Measurements from ENCODE around the gene PEX14. TPM values are rescaled to one million over a fixed set of nuclear protein-coding genes. Genes with fewer than 3 reads are reported as not detected.

Gene PEX14
- total RNA-seq, 1 donor from 2014 or later: 28.2 TPM

DNA sequence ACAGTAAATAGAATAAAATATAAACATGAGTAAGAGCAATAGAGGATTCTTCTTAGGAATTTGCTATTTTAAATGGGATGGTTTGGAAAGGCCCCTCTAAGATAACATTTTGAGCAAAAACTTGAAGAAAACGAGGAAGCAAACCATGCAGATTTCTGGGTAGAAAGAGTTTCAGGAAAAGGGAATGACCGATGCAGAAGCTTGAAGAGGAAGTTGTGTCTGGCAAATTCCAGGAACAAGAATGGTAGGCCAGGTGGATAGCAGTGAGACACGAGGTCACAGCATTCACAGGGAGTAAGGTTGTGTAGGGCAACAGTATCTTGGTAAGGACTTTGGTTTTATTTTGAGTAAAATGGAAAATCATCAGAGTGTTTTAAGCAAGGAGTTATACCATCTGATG, 108.9 kb downstream of the PEX14 start:
- no peak for DNase-seq (ENCODE audit: extremely low read depth, low read depth, low spot score)

DNA sequence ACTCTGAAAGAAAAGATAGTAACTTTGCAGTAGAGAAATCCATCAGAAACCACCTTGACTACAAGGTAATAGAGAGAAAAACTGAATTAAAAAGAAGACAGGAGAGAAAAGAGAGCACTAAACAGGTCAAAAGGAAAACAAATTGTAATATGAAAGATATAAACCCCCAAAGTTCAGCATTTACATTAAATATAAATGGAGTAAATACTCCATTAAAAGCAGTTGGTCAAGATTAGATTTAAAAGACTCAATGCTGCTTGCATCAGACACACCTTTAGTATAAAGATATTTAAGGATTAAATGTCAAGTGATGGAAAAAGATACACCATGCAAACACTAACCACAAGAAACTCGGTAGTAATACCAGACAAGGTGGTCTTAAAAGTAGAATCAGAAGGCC, 110.5 kb downstream of the PEX14 start:
- no peak for DNase-seq (ENCODE audit: extremely low read depth, low read depth, low spot score)

DNA sequence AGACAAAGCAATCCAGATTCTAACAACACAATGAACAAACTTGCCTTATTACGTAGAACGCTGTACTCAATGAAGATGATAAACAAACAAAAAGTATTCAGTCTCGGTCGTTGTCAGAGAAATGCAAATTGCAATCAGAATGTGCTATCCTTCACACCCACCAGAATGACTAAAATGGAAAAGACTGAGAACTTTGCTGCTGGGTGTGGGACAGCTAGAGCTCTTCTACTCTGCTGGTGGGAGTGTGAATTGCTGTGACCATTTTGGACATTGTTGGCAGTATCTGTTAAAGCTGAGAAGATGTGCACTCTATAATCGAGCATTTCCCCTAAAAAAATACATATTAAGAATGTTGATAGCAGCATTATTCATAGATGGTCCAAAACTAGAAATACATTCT, 111.4 kb downstream of the PEX14 start:
- DNase-seq (ENCODE audit: extremely low read depth, low read depth, low spot score): no peak

GRCh38 chr1:10588640-10589039, 113.9 kb downstream of the PEX14 start:
- no peak for DNase-seq (ENCODE audit: extremely low read depth, low read depth, low spot score)

DNA sequence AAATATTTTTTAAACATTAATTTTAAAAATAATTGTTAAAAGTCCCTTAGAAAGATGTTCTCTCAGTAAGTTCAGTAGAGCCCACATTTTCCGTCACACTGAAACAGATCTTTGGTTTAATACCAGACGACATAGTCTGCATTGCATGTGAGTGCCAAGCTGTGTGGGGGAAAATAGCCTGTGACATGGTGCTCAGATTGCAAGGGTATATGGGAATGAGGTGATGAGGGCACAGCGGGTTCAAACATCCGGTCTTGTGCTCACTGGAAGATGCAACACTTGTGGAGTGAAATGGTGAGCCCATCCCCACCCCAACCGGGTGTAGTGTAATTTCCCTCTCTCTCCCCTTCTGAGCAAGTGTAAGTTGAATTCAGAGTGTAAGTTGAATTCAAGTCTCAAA, 114.3 kb downstream of the PEX14 start:
- DNase-seq (ENCODE audit: extremely low read depth, low read depth, low spot score): no peak

DNA sequence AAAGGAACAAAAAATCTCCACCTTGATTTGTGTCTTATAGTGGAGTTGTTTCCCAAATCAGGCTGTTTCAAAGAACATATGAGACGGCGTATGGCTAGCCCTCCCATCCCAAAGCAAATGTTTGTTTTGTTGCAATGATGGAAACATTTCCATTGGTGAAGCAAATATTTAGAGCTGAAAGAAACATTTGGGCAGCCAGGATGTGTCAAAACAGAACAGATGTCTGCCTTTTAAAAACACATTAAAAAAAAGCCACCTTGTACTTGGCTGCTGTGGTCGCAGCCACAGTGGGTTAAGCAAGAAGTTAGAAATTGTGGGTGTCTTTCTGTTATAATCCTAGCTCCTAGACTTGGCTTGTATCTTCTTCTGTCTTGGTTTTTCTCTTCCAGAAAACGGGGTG, 116.3 kb downstream of the PEX14 start:
- DNase-seq (ENCODE audit: extremely low read depth, low read depth, low spot score): no peak

GRCh38 chr1:10592373-10592772, 117.6 kb downstream of the PEX14 start:
- no peak for DNase-seq (ENCODE audit: extremely low read depth, low read depth, low spot score)

GRCh38 chr1:10593750-10594149, 119.0 kb downstream of the PEX14 start:
- no peak for DNase-seq (ENCODE audit: extremely low read depth, low read depth, low spot score)

GRCh38 chr1:10594595-10595223, 120.0 kb downstream of the PEX14 start:
- DNase-seq (ENCODE audit: extremely low read depth, low read depth, low spot score): no peak

- no peak for DNase-seq (ENCODE audit: extremely low read depth, low read depth, low spot score)
Measured at GRCh38 chr1:10596780-10597179, 122.0 kb downstream of the PEX14 start.

DNA sequence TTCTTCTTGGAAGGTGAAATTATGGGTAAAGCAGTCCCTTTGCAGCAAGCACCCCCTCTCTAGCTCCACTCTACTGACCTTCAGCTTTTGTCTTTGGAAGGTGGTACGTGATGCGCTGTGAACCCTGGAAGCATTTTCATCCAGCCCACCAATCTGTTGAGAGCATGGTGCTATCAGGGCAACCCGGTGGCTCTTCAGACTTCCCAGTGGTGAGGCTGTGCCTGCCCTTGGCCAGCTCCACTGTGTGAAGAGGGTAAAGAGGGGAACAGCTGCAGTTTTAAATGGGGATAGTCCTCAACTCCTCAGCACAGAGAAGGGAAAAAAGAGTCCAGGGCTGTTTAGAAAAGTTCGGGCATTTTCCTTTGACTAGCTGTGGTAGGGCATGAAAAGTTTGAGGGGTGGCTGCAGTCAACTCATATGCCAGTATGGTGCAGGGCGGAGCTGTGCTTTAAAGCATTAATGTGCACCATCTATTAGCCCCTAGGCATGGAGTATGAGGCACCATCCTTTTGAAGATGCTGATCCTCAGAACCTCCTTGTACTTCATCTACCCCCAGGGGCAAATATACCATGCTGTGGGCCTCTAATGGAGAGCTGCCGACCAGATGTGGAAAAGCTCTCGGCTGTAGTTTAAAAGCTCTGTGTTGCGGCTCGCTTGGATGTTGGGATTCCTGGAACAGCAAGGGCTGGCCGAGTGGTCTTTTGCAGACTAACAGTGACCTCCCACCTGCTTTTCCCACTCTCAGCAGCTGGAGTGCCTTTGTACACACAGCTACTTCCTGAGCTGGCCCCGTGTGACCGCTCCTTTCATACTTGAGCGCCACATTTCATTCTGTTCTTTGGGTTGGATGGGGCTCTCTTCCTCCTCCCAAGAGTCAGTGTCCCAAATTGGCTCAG, 123.0 kb downstream of the PEX14 start:
- DNase-seq (ENCODE audit: extremely low read depth, low read depth, low spot score): no peak

- DNase-seq (ENCODE audit: extremely low read depth, low read depth, low spot score): no peak
Measured at GRCh38 chr1:10598389-10598702, 123.6 kb downstream of the PEX14 start.

GRCh38 chr1:10599194-10599861, 124.6 kb downstream of the PEX14 start:
- no peak for DNase-seq (ENCODE audit: extremely low read depth, low read depth, low spot score)

GRCh38 chr1:10601342-10602070, 126.8 kb downstream of the PEX14 start:
- DNase-seq (ENCODE audit: extremely low read depth, low read depth, low spot score): no peak

DNA sequence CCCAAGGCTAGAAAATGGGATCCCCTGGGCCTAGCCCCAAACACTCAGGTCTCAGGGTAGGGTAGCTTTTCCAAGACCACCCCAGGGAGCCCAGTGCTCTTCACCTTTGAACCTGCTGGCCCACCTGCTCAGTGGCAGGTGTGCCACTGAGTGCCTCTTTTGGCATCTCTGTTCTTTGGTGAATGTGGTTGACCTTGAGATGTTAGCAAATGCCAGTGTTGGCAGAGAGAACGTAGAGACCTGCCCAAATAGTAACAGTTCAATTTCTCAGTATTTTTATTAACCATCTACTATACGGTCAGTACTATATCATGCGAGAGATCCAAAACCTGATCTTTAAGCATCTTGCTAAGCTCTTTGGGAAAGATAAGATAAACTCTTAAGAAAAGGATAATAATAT, 128.2 kb downstream of the PEX14 start:
- DNase-seq (ENCODE audit: extremely low read depth, low read depth, low spot score): no peak

- DNase-seq (ENCODE audit: extremely low read depth, low read depth, low spot score): no peak
Measured at GRCh38 chr1:10604966-10605365, 130.2 kb downstream of the PEX14 start.

DNA sequence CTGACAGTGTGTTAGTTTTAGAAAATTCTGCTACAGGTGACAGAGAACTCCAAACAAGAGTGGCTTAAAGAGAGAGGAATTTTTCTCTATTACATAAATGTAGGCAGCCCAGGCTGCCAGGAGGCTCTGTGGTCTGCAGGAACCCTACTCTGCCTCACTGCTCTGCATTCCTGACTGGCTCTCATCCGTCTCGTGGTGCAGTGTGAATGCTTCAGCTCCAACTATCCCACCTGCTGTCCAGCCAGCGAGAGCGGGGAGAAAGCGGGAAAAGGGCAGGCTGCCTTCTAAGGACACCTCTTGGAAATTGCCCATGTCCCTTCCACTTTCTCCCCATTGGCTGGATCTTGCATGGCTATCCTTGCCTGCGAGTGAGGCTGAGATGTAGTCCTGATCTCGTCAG, 131.3 kb downstream of the PEX14 start:
- DNase-seq (ENCODE audit: extremely low read depth, low read depth, low spot score): no peak

DNA sequence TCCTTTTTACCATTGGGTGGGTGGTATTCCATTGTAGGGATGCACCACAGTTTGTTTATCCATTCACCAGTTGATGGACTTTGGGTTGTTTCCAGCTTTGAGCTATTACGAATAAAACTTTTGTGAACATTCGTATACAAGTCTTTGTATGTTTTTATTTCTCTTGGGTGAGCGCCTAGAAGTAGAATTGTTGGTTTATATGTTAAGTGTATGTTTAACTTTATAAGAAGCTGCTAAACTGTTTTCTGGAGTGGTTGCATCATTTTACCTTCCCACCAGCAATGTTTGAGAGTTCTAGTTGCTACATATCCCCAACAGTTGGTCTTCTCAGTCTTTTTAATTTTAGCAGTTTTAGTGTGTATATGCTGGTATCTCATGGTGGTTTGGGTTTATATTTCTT, 132.5 kb downstream of the PEX14 start:
- no peak for DNase-seq (ENCODE audit: extremely low read depth, low read depth, low spot score)

DNA sequence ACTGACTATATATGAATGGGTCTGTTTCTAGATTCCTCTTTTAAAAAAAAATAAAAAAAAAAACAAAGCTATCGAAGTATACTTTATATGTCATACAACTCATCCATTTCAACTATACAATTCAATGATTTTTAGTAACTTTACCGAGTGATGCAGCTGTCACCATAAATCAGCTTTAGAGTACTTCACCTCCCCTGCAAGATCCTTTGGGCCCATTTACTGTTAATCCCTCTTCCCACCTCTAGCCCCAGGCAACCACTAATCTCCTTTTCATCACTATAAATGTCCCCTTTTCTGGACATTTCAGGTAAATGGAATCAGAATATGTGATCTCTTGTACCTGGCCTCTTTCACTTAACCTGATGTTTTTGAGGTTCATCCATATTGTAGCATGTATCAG, 133.9 kb downstream of the PEX14 start:
- no peak for DNase-seq (ENCODE audit: extremely low read depth, low read depth, low spot score)

DNA sequence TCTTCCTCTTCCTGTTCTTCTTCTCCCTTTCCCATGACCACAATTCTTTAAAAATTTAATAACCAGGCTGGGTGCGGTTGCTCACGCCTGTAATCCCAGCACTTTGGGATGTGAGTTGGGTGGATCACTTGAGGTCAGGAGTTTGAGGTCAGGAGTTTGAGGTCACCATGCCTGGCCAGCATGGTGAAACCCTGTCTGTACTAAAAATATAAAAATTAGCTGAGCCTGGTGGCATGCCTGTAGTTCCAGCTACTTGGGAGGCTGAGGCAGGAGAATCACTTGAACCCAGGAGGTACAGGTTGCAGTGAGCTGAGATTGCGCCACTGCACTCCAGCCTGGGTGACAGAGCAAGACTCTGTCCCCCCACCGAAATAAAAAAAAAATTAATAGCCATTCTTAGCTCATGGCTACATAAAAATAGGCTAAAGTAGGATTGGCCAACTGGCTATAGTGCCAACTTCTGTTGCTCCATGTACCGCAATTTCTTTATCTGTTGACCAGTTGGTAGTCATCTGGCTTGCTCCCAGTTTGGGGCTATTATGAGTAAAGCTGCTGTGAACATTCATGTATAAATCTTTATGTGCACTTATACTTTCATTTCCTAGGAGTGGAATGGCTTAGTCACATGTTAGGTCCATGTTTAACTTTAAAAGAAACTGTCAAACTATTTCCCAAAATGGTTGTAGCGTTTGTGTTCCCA, 136.3 kb downstream of the PEX14 start:
- DNase-seq (ENCODE audit: extremely low read depth, low read depth, low spot score): no peak
